SKM-1 treated with dmso at 0.1 percent for 144 hours (cell line): ENCODE measurements around the gene TRAK2.
"Not testable (repeated sequence)": the region's sequence is repeated elsewhere in the genome, so short reads cannot be mapped to it uniquely, and the experiment has no call there.

Source experiments
- DNase-seq: peaks from one replicate; lab custom pipeline; 2025; ENCODE audit not compliant: unreplicated experiment; lab: John Stamatoyannopoulos, UW

TRAK2 gene

GRCh38 chr2:201451292-201452057 lies at the start of gene TRAK2, which contains the start of gene STRADB:
TRAK2 (minus strand) TSS chr2:201451458; CDS start chr2:201420507, 30,951 bp downstream.
STRADB (plus strand) TSS chr2:201451740; CDS start chr2:201454841, 3,101 bp downstream.
- peak; percentile 89 for DNase-seq

- no peak for DNase-seq
These were observed 49.3 kb upstream of the TRAK2 start for GRCh38 chr2:201500534-201500933.

GRCh38 chr2:201496785-201497184 lies 45.5 kb upstream of the TRAK2 start:
- DNase-seq: no peak

GRCh38 chr2:201490291-201490690 lies 39.0 kb upstream of the TRAK2 start:
- DNase-seq: no peak

- DNase-seq: no peak
These were observed 33.5 kb upstream of the TRAK2 start for GRCh38 chr2:201484805-201485204.

- DNase-seq: not testable (repeated sequence)
These were observed 32.5 kb upstream of the TRAK2 start for GRCh38 chr2:201483758-201484157.

GRCh38 chr2:201483342-201483741 lies 32.1 kb upstream of the TRAK2 start:
- DNase-seq: no peak

- no peak for DNase-seq
These were observed 31.3 kb upstream of the TRAK2 start for GRCh38 chr2:201482543-201482942.

GRCh38 chr2:201472411-201472810 lies 21.2 kb upstream of the TRAK2 start:
- DNase-seq: no peak

- no peak for DNase-seq
These were observed 20.6 kb upstream of the TRAK2 start for GRCh38 chr2:201471732-201472393.

- no peak for DNase-seq
These were observed 19.8 kb upstream of the TRAK2 start for GRCh38 chr2:201470821-201471731.

- DNase-seq: no peak
These were observed 16.4 kb upstream of the TRAK2 start for GRCh38 chr2:201467666-201468065.

GRCh38 chr2:201466050-201466675 lies 14.9 kb upstream of the TRAK2 start:
- no peak for DNase-seq

- DNase-seq: no peak
These were observed 14.3 kb upstream of the TRAK2 start for GRCh38 chr2:201465524-201465971.

GRCh38 chr2:201464547-201464946 lies 13.3 kb upstream of the TRAK2 start:
- no peak for DNase-seq

GRCh38 chr2:201460532-201460931 lies 9.3 kb upstream of the TRAK2 start:
- DNase-seq: no peak

- DNase-seq: no peak
These were observed 7.1 kb upstream of the TRAK2 start for GRCh38 chr2:201458381-201458780.

GRCh38 chr2:201452922-201453643 lies 1.8 kb upstream of the TRAK2 start:
- DNase-seq: no peak

- no peak for DNase-seq
These were observed 1.0 kb upstream of the TRAK2 start for GRCh38 chr2:201452058-201452921.
